Fibroblast of skin of abdomen (primary cell): ENCODE results near the gene CIAO2B. TPM values are rescaled to one million over a fixed set of nuclear protein-coding genes. Genes with fewer than 3 reads are reported as not detected.
A peak's percentile ranks its signal among the peaks of the same experiment; 100 is the strongest.
"Not testable (repeated sequence)": the region's sequence is repeated elsewhere in the genome, so short reads cannot be mapped to it uniquely, and the experiment has no call there.

Experiments
- DNase-seq: peaks from one replicate; pipeline ENCODE4 v3.0.0-alpha.2; 2013
- polyA plus RNA-seq, 2 experiments: library from polyadenylated mRNA; unstranded; fragments of 120-200 nt; gene quantifications; one replicate each; pipeline ENCODE4 v1.2.1, GENCODE V29; 2013; ENCODE audit not compliant: insufficient read length in 2 of 2

CIAO2B gene
- 108 TPM for polyA plus RNA-seq (2013, experiment 1 of 2; ENCODE audit: insufficient read length)
- polyA plus RNA-seq (2013, experiment 2 of 2; ENCODE audit: insufficient read length), result 107 TPM

DNA sequence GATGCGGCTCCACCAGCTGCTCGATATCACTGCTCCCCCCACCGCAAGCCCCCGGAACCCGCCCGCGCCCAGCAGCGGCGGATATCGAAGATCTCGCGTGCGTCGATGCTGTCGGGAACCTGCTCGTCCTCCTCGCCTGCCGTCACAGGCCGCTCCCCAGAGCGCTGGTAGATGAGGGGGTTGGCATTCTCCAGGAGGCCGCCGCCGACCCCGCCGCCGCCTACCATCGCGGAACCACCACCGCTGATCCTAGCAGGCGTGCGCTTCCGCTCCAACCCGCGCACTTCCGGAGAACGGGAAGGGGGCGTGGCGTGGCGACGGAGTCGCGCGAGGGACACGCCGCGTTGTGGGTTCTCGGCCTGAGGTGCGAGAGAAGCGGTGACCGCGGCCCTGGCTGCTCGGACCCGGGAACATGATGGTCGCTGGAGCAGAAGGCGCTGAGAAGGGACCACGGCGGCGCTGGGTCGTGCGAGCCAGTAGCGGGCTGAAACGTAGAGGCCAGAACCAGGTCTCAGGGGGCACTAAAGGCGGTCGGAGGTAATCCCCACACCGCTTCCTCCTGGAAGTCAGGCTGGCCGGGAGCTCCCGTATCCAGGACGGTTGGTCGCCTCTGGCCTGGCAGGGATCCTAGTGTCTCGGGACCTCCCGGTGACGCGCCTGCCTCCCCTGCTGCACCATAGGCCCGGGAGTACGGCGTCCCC is at the start of gene CIAO2B:
TSS of gene CIAO2B (minus strand) at position 265 of the 701 bp plus-strand sequence. CDS start at position 227, 38 bp downstream.
- DNase-seq, result peak; percentile 83

GRCh38 chr16:66983033-66983432 is 48.8 kb upstream of the CIAO2B start:
- DNase-seq, result no peak

DNA sequence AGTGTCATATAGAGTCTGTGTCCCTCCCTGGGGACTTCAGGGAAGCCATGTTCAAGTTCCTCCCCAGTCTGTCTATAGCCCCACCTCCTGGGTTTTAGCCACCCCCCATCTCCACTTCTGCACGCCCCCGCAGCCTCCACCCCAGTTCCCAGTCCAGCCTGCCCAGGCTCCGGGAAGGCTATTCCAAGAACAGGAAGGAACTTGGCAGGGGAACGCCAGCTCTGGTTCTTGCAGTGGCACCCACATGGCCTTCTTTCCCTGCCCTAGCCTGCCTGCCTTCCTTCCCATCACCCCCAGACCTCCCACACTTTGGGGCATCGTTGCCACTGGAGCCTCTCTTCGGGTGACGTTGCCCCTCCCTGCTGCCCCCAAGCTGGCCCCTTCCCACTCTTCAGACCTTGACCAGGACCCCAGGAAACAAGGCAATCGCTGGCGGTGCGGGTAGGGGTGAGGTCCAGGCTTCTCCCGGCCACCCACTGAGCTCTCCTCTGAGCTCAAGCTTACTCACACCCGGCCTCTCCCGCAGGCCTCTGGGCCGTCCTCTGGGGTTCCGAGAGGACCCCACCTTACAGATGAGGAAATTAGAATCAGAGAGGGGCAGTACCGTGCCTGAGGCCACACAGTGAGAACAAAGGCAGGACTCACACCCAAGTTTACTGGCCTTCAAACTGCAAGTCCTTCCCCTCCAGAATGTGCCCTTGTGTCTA is 45.0 kb upstream of the CIAO2B start:
- DNase-seq, result no peak

GRCh38 chr16:66977341-66978113 is 43.3 kb upstream of the CIAO2B start:
- peak; percentile 74 for DNase-seq

GRCh38 chr16:66976746-66977145 is 42.5 kb upstream of the CIAO2B start:
- no peak for DNase-seq

GRCh38 chr16:66975302-66975893 is 41.2 kb upstream of the CIAO2B start:
- no peak for DNase-seq

DNA sequence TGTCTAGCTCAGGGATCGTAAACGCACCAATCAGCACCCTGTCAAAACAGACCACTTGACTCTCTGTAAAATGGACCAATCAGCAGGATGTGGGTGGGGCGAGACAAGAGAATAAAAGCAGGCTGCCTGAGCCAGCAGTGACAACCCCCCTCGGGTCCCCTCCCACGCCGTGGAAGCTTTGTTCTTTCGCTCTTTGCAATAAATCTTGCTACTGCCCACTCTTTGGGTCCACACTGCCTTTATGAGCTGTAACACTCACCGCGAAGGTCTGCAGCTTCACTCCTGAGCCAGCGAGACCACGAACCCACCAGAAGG is 40.7 kb upstream of the CIAO2B start:
- DNase-seq, result not testable (repeated sequence)

- DNase-seq, result not testable (repeated sequence)
Observed at GRCh38 chr16:66974156-66974931, 40.1 kb upstream of the CIAO2B start.

GRCh38 chr16:66973716-66974115 is 39.5 kb upstream of the CIAO2B start:
- no peak for DNase-seq

DNA sequence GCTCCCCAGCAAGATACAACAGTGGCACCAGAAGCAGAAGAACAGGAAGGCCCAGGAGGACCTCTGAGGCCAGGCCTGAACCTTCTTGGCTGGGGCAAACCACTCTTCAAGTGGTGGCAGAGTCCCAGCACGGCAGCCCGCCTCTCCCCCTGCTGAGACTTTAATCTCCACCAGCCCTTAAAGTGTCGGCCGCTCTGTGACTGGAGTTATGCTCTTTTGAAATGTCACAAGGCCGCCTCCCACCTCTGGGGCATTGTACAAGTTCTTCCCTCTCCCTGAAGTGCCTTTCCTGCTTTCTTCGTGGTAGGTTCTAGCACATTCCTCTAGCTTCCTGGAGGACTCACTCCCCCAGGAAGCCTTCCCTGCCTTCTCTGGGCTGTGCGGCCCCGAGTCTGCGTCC is 38.8 kb upstream of the CIAO2B start:
- no peak for DNase-seq

DNA sequence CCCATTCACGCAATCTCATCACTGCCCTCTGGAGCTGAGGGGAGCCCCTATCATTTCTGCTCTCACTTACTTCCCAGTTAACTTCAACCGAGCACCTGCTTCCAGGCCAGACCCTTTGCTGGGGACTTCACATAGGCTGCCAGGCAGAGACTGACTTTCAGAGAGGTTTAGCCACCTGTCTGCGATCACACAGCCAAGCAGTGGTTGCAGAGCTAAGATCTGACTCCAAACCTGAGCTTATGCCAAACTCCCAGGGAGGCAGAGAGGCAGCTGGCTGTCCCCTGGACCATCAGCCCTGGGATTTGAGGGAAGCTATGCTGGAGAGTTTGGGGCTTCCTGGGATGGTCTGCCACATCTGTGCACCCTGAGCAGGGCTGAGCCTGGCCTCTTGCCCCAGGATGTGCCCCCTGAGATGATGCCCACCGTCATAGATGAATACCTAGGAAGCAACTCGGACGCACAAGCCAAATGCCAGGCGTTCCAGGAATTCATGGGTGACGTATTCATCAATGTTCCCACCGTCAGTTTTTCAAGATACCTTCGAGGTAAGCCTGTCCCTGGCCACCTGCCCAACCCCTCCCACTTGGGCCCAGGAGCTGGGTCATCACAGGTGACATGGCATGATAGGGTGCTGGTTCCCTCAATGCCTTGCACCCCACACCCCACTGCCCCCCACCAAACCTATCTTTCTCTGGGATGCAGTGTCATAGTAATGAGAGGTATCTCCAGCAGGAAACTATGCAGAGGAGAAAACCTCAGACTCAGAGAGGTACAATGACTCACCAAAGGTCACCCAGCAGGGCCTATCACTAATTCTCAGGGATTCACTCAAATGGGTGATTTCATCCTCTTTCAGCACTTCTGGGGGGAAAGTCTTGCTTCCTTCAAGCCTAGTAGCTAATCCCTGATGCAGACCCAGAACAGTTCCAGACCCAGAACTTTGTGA is 36.8 kb upstream of the CIAO2B start:
- peak; percentile 40 for DNase-seq

DNA sequence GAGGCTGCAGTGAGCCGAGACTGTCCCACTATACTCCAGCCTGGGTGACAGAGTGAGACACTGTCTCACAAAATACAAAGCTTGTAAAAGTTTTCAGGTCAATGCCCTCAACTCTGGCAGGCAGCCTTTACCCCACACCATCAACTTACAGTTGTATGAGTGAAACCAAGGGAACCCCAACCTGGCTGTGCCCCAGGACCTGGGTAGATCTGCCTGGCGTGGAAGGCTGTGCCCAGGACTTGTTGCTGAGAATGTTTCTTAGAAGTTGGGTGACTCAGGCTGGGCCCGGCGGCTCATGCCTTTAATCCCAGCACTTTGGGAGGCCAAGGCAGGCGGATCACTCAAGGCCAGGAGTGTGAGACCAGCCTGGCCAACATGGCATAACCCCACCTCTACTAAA is 34.6 kb upstream of the CIAO2B start:
- DNase-seq, result no peak

- no peak for DNase-seq
Observed at GRCh38 chr16:66964049-66964448, 29.8 kb upstream of the CIAO2B start.

DNA sequence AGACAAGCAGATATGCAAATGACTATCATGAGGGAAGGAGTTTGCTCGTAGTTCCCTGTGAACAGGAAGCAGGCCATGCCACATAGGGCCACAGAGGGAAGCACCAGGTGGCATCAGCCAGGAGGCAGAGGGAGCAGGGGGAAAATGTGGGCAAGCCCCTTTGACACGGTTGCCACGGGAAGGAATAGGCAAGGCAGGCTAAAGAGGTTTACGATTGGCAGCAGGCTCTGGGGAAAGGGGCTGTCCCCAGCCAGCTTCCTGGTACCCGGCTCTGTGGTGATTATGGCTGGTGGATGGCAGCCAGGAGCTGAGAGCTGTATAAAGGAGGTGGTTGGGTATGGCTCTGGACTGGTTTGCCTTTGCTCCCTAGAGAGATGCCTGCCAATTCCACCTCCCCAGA is 27.7 kb upstream of the CIAO2B start:
- DNase-seq, result no peak

DNA sequence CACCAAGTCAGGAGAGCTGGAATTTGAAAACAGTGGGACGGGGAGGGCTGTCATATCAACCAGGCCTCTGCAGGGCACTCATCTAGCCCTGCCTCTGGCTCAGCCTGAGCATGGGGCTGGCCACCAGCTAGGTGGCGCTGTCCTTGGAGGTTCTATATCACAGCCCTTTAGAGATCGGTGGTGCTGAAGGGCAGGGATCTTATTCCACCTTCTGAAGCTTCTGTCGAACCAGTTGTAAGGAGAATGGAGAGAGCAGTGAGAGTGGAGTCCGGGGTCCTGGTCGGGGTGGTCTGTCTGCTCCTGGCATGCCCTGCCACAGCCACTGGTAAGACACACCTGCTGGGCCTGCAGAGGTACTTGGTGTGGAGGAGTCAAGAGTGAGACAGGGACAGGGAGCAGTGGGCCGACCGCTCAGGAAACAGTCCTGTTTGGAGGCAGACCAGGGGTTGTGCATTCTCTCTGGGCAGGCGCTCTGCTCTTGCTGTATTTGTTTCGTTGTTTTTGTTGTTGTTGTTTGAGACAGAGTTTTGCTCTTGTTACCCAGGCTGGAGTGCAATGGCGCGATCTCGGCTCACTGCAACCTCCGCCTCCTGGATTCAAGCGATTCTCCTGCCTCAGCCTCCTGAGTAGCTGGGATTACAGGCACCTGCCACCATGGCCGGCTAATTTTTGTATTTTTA is 27.0 kb upstream of the CIAO2B start, which contains the start of gene CES3:
TSS of gene CES3 (plus strand) at position 202 of the 680 bp plus-strand sequence. CDS start at position 244, 42 bp downstream.
- DNase-seq, result peak; percentile 57

- no peak for DNase-seq
Observed at GRCh38 chr16:66960270-66960669, 26.1 kb upstream of the CIAO2B start.

DNA sequence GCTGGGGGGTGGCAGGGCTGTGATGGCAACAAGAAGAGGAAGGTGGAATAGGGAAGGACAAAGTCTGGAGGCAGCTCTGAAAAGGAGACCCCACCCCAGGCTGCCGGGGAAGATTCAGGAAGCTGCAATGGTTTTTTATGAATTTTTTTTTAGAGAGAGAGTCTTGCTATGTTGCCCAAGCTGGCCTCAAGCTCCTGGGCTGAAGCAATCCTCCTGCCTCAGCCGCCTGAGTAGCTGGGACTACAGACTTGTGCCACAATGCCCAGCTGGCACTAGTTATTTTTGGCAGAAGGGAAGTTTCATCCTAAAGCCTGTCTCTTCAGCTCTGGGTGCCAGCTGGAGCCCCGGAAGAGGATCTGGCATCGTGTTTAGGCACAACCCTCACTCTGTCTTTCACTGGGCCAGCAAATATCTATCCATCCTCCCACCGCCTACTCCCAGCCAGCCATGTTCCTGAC is 25.5 kb upstream of the CIAO2B start:
- no peak for DNase-seq

DNA sequence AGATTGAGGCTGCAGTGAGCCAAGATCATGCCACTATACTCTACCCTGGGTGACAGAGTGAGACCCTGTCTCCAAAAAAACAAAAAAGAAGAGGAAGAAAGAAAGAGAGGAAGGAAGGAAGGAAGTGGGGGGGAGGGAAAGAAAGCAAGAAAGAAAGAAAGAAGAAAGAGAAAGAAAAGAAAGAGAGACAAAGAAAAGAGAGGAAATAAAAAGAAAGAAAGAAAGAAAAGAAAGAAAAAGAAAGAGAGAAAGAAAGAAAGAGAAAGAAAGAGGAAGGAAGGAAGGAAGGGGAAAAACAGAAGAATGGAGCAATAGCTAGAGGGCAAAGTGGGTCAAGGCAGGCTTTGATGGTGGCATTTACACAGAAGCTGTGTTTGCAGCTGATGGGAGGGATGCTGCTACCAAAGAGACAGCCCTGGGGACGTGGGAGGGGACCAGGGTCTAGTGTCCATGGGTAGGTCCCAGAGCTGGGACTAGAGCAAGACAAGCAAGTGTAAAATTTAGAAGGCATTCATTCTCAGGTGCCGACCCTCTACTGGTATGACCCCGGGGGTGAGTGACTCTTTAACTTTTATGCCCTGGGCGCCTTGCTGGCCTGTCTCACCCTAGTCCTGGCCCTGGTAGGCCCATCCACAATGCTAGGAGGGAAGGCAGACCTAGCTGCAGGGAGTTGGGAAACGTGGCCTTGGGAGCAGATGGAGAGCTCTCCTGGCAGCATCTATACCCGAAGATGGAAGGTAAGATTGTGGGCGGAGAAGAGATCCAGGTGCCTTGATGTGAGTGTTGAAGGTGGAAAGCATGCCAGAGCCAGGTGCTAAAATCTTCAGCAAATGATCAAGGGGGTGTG is 24.9 kb upstream of the CIAO2B start:
- no peak for DNase-seq

- DNase-seq, result not testable (repeated sequence)
Observed at GRCh38 chr16:66956154-66956457, 21.9 kb upstream of the CIAO2B start.
